Glutamatergic neuron (in vitro differentiated cells): Measurements from ENCODE around the gene DYNC2I2. TPM values are rescaled to one million over a fixed set of nuclear protein-coding genes. Genes with fewer than 3 reads are reported as not detected.
A peak's percentile ranks its signal among the peaks of the same experiment; 100 is the strongest.

Source experiments
- DNase-seq: peaks from one replicate; pipeline ENCODE4 v3.0.0; 2022
- H3K27ac Mint-ChIP-seq: one replicate; pipeline ENCODE4 v1.8.0; 2020; ENCODE audit warnings: mild to moderate bottlenecking, mixed read lengths, inconsistent platforms; ENCODE audit not compliant: unreplicated experiment
- H3K27me3 Mint-ChIP-seq: one replicate; pipeline ENCODE4 v1.8.0; 2020; ENCODE audit warnings: mild to moderate bottlenecking, moderate library complexity, mixed read lengths, inconsistent platforms; ENCODE audit not compliant: unreplicated experiment
- H3K36me3 Mint-ChIP-seq: one replicate; pipeline ENCODE4 v1.8.0; 2020; ENCODE audit warnings: mild to moderate bottlenecking, mixed read lengths, inconsistent platforms; ENCODE audit not compliant: unreplicated experiment
- H3K4me1 Mint-ChIP-seq: one replicate; pipeline ENCODE4 v1.8.0; 2020; ENCODE audit warnings: mild to moderate bottlenecking, low read depth, mixed read lengths, inconsistent platforms; ENCODE audit not compliant: unreplicated experiment
- H3K4me3 Mint-ChIP-seq: one replicate; pipeline ENCODE4 v1.8.0; 2020; ENCODE audit warnings: mild to moderate bottlenecking, mixed read lengths, inconsistent platforms; ENCODE audit not compliant: unreplicated experiment
- H3K9me3 Mint-ChIP-seq: one replicate; pipeline ENCODE4 v1.8.0; 2020; ENCODE audit warnings: mild to moderate bottlenecking, moderate library complexity, mixed read lengths, inconsistent platforms; ENCODE audit not compliant: unreplicated experiment
- CTCF ChIP-seq: fragments of 200-600 bp; sonication (generic); IDR thresholded peaks from one replicate; pipeline ENCODE4 v1.5.0; 2021; ENCODE audit not compliant: partially characterized antibody, unreplicated experiment
- total RNA-seq: library from RNA; stranded (reverse); fragmentation: NEBNext Ultra II Directional; extraction: Animal tissue kit (Norgen Biotek cat#: 25700); gene quantifications from one replicate; pipeline ENCODE4 v1.2.1, GENCODE V29; 2021; ENCODE audit not compliant: unreplicated experiment

Gene DYNC2I2
- total RNA-seq, 1 donor from 2014 or later: 15.0 TPM

- Mint-ChIP-seq H3K36me3 (no peaks in the 10 kb centered on the region), H3K27me3 (peaks cover 9% of the 10 kb centered on the region), H3K9me3 (peaks cover 9% of the 10 kb centered on the region), H3K27ac (no peak overlapping the region), H3K4me1 (peaks cover 11% of the 10 kb centered on the region), H3K4me3 (peak overlapping the region; percentile 91)
- no peak for TF ChIP-seq CTCF
- peak; percentile 30 for DNase-seq
Measured at GRCh38 chr9:128684325-128685199, 27.9 kb upstream of the DYNC2I2 start.

GRCh38 chr9:128684065-128684324, 27.3 kb upstream of the DYNC2I2 start:
- peak overlapping the region; percentile 33 for H3K27ac Mint-ChIP-seq
- TF ChIP-seq CTCF: no peak
- H3K27me3 Mint-ChIP-seq: peaks cover 9% of the 10 kb centered on the region
- H3K4me3 Mint-ChIP-seq: peak overlapping the region; percentile 91
- peaks cover 9% of the 10 kb centered on the region for H3K9me3 Mint-ChIP-seq
- H3K36me3 Mint-ChIP-seq: no peaks in the 10 kb centered on the region
- peaks cover 11% of the 10 kb centered on the region for H3K4me1 Mint-ChIP-seq
- DNase-seq: no peak

- no peak for TF ChIP-seq CTCF
- Mint-ChIP-seq H3K4me3 (peak overlapping the region; percentile 91), H3K36me3 (no peaks in the 10 kb centered on the region), H3K4me1 (peaks cover 11% of the 10 kb centered on the region), H3K9me3 (peaks cover 9% of the 10 kb centered on the region), H3K27me3 (peaks cover 9% of the 10 kb centered on the region), H3K27ac (peak overlapping the region; percentile 74)
- DNase-seq: peak; percentile 32
Measured at GRCh38 chr9:128683340-128684064, 26.9 kb upstream of the DYNC2I2 start.

GRCh38 chr9:128677794-128678193, 21.1 kb upstream of the DYNC2I2 start:
- Mint-ChIP-seq H3K27me3 (no peaks in the 10 kb centered on the region), H3K27ac (no peak overlapping the region), H3K4me3 (no peak overlapping the region), H3K36me3 (no peaks in the 10 kb centered on the region), H3K4me1 (no peaks in the 10 kb centered on the region), H3K9me3 (no peaks in the 10 kb centered on the region)
- TF ChIP-seq CTCF: no peak
- DNase-seq: no peak

- Mint-ChIP-seq H3K27me3 (no peaks in the 10 kb centered on the region), H3K36me3 (no peaks in the 10 kb centered on the region), H3K27ac (no peak overlapping the region), H3K4me1 (no peaks in the 10 kb centered on the region), H3K4me3 (no peak overlapping the region), H3K9me3 (no peaks in the 10 kb centered on the region)
- no peak for TF ChIP-seq CTCF
- DNase-seq: no peak
Measured at GRCh38 chr9:128675382-128675781, 18.7 kb upstream of the DYNC2I2 start.
